HCT116 (cell line): ENCODE measurements around the gene PLK5. TPM values are rescaled to one million over a fixed set of nuclear protein-coding genes. Genes with fewer than 3 reads are reported as not detected.

ENCODE experiments used
- ATAC-seq: fragments of 200-7000 bp; cut with Tn5 transposase; 2 replicates; pipeline ENCODE4 v1.9.1; 2020; ENCODE audit warnings: mild to moderate bottlenecking, moderate library complexity
- BruUV-seq: library from RNA; stranded (reverse); fragments of 400-500 nt; replicated peaks from 2 replicates; lab custom pipeline; 2021; lab: Mats Ljungman, UMichigan
- CTCF ChIA-PET: fragments of 300-600 bp; sonication (Branson Sonifier 250); formaldehyde crosslinking; loops from one replicate; lab custom pipeline; 2021; ENCODE audit warnings: antibody characterized with exemption; lab: Charles Lee
- POLR2A ChIA-PET: fragments of 300-600, 350-600 bp; sonication (Branson Sonifier 250); formaldehyde crosslinking; loops from one replicate; lab custom pipeline; 2021; ENCODE audit warnings: antibody characterized with exemption; lab: Charles Lee
- RAD21 ChIA-PET, 2 experiments: fragments of 300-600 bp; sonication (Branson Sonifier 250); formaldehyde crosslinking; loops; one replicate each; lab custom pipeline; 2023; ENCODE audit warnings: low total read pairs in 2 of 2; ENCODE audit not compliant: uncharacterized antibody in 2 of 2, unreplicated experiment in 2 of 2, low non-redundant PET in 1 of 2; lab: Charles Lee
- DNase-seq: peaks from one replicate; pipeline ENCODE4 v3.0.0-alpha.2; 2010; ENCODE audit warnings: low read depth, low spot score
- H2AFZ ChIP-seq: fragments of 200-600 bp; shearing (Covaris generic), sonication (generic); 2 replicates; pipeline ENCODE4 v1.6.1; 2017; ENCODE audit warnings: low read depth, mixed run types, mixed read lengths, antibody characterized with exemption, low read length; ENCODE audit not compliant: poor library complexity, severe bottlenecking
- H3K27ac ChIP-seq: 2 replicates; pipeline ENCODE4 v1.5.1; 2012; ENCODE audit warnings: low read depth, low read length
- H3K27me3 ChIP-seq: fragments of 200-600 bp; sonication (generic); 2 replicates; pipeline ENCODE4 v1.6.1; 2016; ENCODE audit warnings: mixed run types, low read length, mixed read lengths; ENCODE audit not compliant: insufficient read depth
- H3K36me3 ChIP-seq, 2 experiments: fragments of 200-500 bp in 1 of 2; fragments of 200-600 bp in 1 of 2; sonication (Bioruptor generic) in 1 of 2; sonication (generic) in 1 of 2; 2 replicates each; pipeline versions ENCODE4 v1.5.1 to v1.6.1; 2014 to 2016; ENCODE audit warnings: low read length in 2 of 2, inconsistent platforms in 1 of 2, mixed read lengths in 1 of 2, mixed run types in 1 of 2; ENCODE audit not compliant: insufficient read depth in 2 of 2, control insufficient read depth in 1 of 2
- H3K4me1 ChIP-seq, 2 experiments: fragments of 200-600 bp in 1 of 2; sonication (generic) in 1 of 2; 2 replicates each; pipeline versions ENCODE4 v1.5.1 to v1.6.1; 2012 to 2017; ENCODE audit warnings: low read length in 2 of 2, inconsistent platforms in 1 of 2, mild to moderate bottlenecking in 1 of 2, mixed read lengths in 1 of 2, mixed run types in 1 of 2, moderate library complexity in 1 of 2; ENCODE audit not compliant: insufficient read depth in 2 of 2, control insufficient read depth in 1 of 2
- H3K4me2 ChIP-seq: fragments of 200-600 bp; sonication (generic); 2 replicates; pipeline ENCODE4 v1.6.1; 2017; ENCODE audit warnings: mixed run types, low read length, mixed read lengths
- H3K4me3 ChIP-seq, 2 experiments: fragments of 200-600 bp in 1 of 2; sonication (generic) in 1 of 2; replicated peaks in 1 of 2; 2 replicates each; pipeline ENCODE4 v1.5.1; 2011 to 2016; ENCODE audit warnings: low read length in 2 of 2, control low read depth in 1 of 2, low read depth in 1 of 2, mild to moderate bottlenecking in 1 of 2, mixed read lengths in 1 of 2, mixed run types in 1 of 2
- H3K79me2 ChIP-seq: fragments of 200-600 bp; sonication (generic); 2 replicates; pipeline ENCODE4 v1.6.1; 2017; ENCODE audit warnings: mild to moderate bottlenecking, mixed run types, low read length, moderate library complexity, mixed read lengths; ENCODE audit not compliant: insufficient read depth
- H3K9ac ChIP-seq: fragments of 200-600 bp; sonication (generic); 2 replicates; pipeline ENCODE4 v1.6.1; 2016; ENCODE audit warnings: low read length, mixed read lengths
- H3K9me2 ChIP-seq: fragments of 200-600 bp; sonication (generic), shearing (Covaris generic); 2 replicates; pipeline ENCODE4 v1.6.1; 2017; ENCODE audit warnings: mixed run types, mild to moderate bottlenecking, moderate library complexity; ENCODE audit not compliant: insufficient read depth
- H3K9me3 ChIP-seq, 2 experiments: fragments of 200-500 bp in 1 of 2; fragments of 200-600 bp in 1 of 2; sonication (Bioruptor generic) in 1 of 2; sonication (generic) in 1 of 2; 2 replicates each; pipeline ENCODE4 v1.6.1; 2014 to 2017; ENCODE audit warnings: low read length in 2 of 2, mixed read lengths in 2 of 2, inconsistent platforms in 1 of 2, low read depth in 1 of 2, mild to moderate bottlenecking in 1 of 2, mixed run types in 1 of 2, moderate library complexity in 1 of 2; ENCODE audit not compliant: control insufficient read depth in 1 of 2, insufficient read depth in 1 of 2
- H4K20me1 ChIP-seq: fragments of 200-600 bp; sonication (generic), shearing (Covaris generic); 2 replicates; pipeline ENCODE4 v1.6.1; 2017; ENCODE audit warnings: mixed run types, mild to moderate bottlenecking, moderate library complexity; ENCODE audit not compliant: insufficient read depth
- CEBPB ChIP-seq: IDR thresholded peaks from 2 replicates; pipeline ENCODE4 v1.6.1; 2012; ENCODE audit warnings: low read depth
- CTCF ChIP-seq, 3 experiments: fragments of 200-600 bp in 1 of 3; sonication (generic) in 1 of 3; IDR thresholded peaks in 2 of 3; conservative IDR thresholded peaks in 1 of 3; 2 replicates each; pipeline ENCODE4 v1.5.1; 2012 to 2017; ENCODE audit warnings: low read depth in 2 of 3, low read length in 2 of 3, antibody characterized with exemption in 1 of 3, borderline replicate concordance in 1 of 3, control low read depth in 1 of 3, mild to moderate bottlenecking in 1 of 3, mixed read lengths in 1 of 3, mixed run types in 1 of 3, moderate library complexity in 1 of 3; ENCODE audit not compliant: insufficient read depth in 1 of 3
- EGR1 ChIP-seq: IDR thresholded peaks from 2 replicates; pipeline ENCODE4 v1.6.1; 2012; ENCODE audit warnings: low read depth
- MAX ChIP-seq: IDR thresholded peaks from 2 replicates; pipeline ENCODE4 v1.6.1; 2012
- POLR2AphosphoS5 ChIP-seq: IDR thresholded peaks from 2 replicates; pipeline ENCODE4 v1.6.1; 2011; ENCODE audit warnings: mild to moderate bottlenecking, low read depth, low read length, moderate library complexity
- RAD21 ChIP-seq: IDR thresholded peaks from 2 replicates; pipeline ENCODE4 v1.6.1; 2012; ENCODE audit warnings: low read depth, mild to moderate bottlenecking
- REST ChIP-seq: IDR thresholded peaks from 2 replicates; pipeline ENCODE4 v1.6.1; 2012; ENCODE audit warnings: low read depth
- SIN3A ChIP-seq: IDR thresholded peaks from 2 replicates; pipeline ENCODE4 v1.6.1; 2012; ENCODE audit warnings: low read depth
- SP1 ChIP-seq: IDR thresholded peaks from 2 replicates; pipeline ENCODE4 v1.6.1; 2012; ENCODE audit warnings: low read depth
- ZBTB33 ChIP-seq: IDR thresholded peaks from 2 replicates; pipeline ENCODE4 v1.6.1; 2011; ENCODE audit warnings: mild to moderate bottlenecking, low read length, moderate library complexity; ENCODE audit not compliant: insufficient replicate concordance; ENCODE audit errors: extremely low read depth
- intact Hi-C: fragments of 100-400 bp; cut with micrococcal nuclease; formaldehyde crosslinking; loops from 2 replicates; pipeline ENCODE4 v1.10.0; 2022
- total RNA-seq: library from RNA; stranded (reverse); gene quantifications from one replicate; pipeline ENCODE4 v1.2.1, GENCODE V29; 2021; ENCODE audit not compliant: unreplicated experiment
- TF ChIP-seq, protein P1 (sequence below): IDR thresholded peaks from 2 replicates; pipeline ENCODE4 v1.6.1; 2012

The PLK5 gene
- total RNA-seq, 1 experiment from 2014 or later: not detected

DNA sequence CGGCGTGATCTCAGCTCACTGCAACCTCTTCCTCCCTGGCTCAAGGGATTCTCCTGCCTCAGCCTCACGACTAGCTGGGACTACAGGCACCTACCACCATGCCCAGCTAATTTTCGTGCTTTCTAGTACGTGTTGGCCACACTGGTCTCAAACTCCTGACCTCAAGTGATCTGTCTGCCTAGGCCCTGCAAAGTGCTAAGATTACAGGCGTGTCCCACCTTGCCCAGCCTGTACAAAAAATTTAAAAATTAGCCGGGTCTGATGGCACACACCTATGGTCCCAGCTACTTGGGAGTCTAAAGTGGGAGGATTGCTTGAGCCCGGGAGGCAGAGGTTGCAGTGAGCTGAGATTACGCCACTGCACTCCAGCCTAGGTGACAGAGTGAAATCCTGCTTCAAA, 48.9 kb downstream of the PLK5 start:
- POLR2A ChIA-PET: no interaction called here
- intact Hi-C loops: no loop called here
- Histone ChIP-seq H3K4me3 (no peak overlapping the region), H3K9ac (no peak overlapping the region), H3K27ac (no peak overlapping the region), H4K20me1 (no peaks in the 10 kb centered on the region), H3K36me3 (no peaks in the 10 kb centered on the region), H3K9me3 (no peaks in the 10 kb centered on the region), H3K27me3 (no peaks in the 10 kb centered on the region), H3K4me1 (peaks cover 5 to 7% of the 10 kb centered on the region in 2 experiments; a peak in 2 of 4 replicates), H2AFZ (no peak overlapping the region), H3K4me2 (no peak overlapping the region), H3K79me2 (no peaks in the 10 kb centered on the region), H3K9me2 (no peaks in the 10 kb centered on the region)
- RAD21 ChIA-PET: no interaction called here
- CTCF ChIA-PET: no interaction called here
- TF ChIP-seq SP1 (no peak), SIN3A (no peak), MAX (no peak), EGR1 (no peak), CEBPB (no peak), REST (no peak), CTCF (IDR thresholded peaks at IDR 0.05 in 2 of 3, conservative IDR thresholded peaks at IDR 0.05 in 1 of 3; ENCODE audit: borderline replicate concordance in 1 of 3, insufficient read depth in 1 of 3, low read depth in 2 of 3, low read length in 2 of 3) (no peak), ZBTB33 (no peak), RAD21 (no peak), POLR2AphosphoS5 (no peak)
- TF ChIP-seq, protein P1, sequence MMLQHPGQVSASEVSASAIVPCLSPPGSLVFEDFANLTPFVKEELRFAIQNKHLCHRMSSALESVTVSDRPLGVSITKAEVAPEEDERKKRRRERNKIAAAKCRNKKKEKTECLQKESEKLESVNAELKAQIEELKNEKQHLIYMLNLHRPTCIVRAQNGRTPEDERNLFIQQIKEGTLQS: no peak
- DNase-seq (no peak), ATAC-seq (no peak)
- BruUV-seq: no TSS peak
